Body of pancreas (tissue), 4 donors: Measurements from ENCODE around the gene ARID1B. TPM values are rescaled to one million over a fixed set of nuclear protein-coding genes. Genes with fewer than 3 reads are reported as not detected.

ENCODE experiments used
- ATAC-seq: fragments of 150-250 bp; one replicate; pipeline ENCODE4 v1.9.1; 2016
- DNase-seq, 4 donors: peaks; one replicate each; pipeline ENCODE4 v3.0.0-alpha.2; 2019
- H3K27ac ChIP-seq, 4 donors: fragments of 200-600 bp; sonication (generic); 1 replicate in 3 of 4; 2 replicates in 1 of 4; pipeline versions ENCODE4 v1.5.1 to v1.6.1; 2016 to 2019; ENCODE audit warnings: mild to moderate bottlenecking in 1 of 4, mixed read lengths in 1 of 4, moderate library complexity in 1 of 4
- H3K27me3 ChIP-seq, 2 donors: fragments of 200-600 bp; sonication (generic); one replicate each; pipeline ENCODE4 v1.6.0; 2016; ENCODE audit warnings: mild to moderate bottlenecking in 1 of 2
- H3K36me3 ChIP-seq, 2 donors: fragments of 200-600 bp; sonication (generic); replicated peaks in 1 of 2; 2 replicates each; pipeline ENCODE4 v1.5.1; 2016; ENCODE audit warnings: low read depth in 2 of 2; ENCODE audit not compliant: insufficient read depth in 1 of 2
- H3K4me1 ChIP-seq: fragments of 200-600 bp; sonication (generic); one replicate; pipeline ENCODE4 v1.6.0; 2016
- H3K4me3 ChIP-seq, 2 donors: fragments of 200-600 bp; sonication (generic); 1 replicate in 1 of 2; 2 replicates in 1 of 2; pipeline ENCODE4 v1.5.1; 2016 to 2019
- H3K9me3 ChIP-seq, 3 donors: fragments of 200-600 bp; sonication (generic); 1 replicate in 2 of 3; 2 replicates in 1 of 3; pipeline ENCODE4 v1.5.1; 2016
- POLR2A ChIP-seq, 3 donors: fragments of 450-650 bp; IDR thresholded peaks; one replicate each; pipeline ENCODE4 v1.6.1; 2016; ENCODE audit warnings: antibody characterized with exemption in 3 of 3, mild to moderate bottlenecking in 2 of 3
- WGBS, 2 donors: methylation state at CpG; one replicate each; pipeline ENCODE4 v1.1.5; 2017; 5-methylcytosine and 5-hydroxymethylcytosine counted together
- intact Hi-C: fragments of 100-400 bp; cut with DNase I; formaldehyde crosslinking; loops from one replicate; pipeline ENCODE4 v1.15.1; 2023
- total RNA-seq, 2 donors: library from RNA; depleted of rRNA; stranded (reverse); fragments of >200 nt; gene quantifications; one replicate each; pipeline ENCODE4 v1.1.0, GENCODE V29; 2016
- TF ChIP-seq, protein P1 (sequence below), 7 experiments: fragments of 450-650 bp in 4 of 7; fragments of 200-600 bp in 3 of 7; sonication (generic) in 3 of 7; IDR thresholded peaks; one replicate each; pipeline ENCODE4 v1.5.1; 2016 to 2019; ENCODE audit warnings: antibody characterized with exemption in 7 of 7

The ARID1B gene
- total RNA-seq, 2 donors from 2014 or later: 71.5 to 85.1 TPM

DNA sequence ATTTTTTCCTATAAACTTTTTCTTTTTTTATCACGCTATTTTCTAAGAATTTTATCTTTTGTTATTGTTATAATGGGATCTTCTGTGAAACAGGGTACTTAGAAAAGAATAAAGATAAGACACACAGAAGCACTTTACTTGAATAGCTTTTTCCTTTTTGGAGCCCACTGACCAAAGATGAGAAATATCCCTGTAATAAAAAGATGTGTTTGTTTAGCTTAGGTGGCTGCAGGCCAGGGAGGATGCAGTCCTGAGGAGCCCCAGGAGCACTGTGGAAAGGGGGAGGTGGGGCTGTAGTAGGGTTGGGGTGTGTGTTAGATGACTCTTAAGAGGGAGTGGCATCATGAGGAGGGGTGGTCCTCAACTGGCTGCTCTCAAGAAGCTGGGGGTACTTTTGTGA is 128.6 kb downstream of the ARID1B start:
- ATAC-seq: no peak
- H3K27me3 ChIP-seq: no peaks in the 10 kb centered on the region
- no peak overlapping the region for H3K27ac ChIP-seq
- TF ChIP-seq, protein P1, sequence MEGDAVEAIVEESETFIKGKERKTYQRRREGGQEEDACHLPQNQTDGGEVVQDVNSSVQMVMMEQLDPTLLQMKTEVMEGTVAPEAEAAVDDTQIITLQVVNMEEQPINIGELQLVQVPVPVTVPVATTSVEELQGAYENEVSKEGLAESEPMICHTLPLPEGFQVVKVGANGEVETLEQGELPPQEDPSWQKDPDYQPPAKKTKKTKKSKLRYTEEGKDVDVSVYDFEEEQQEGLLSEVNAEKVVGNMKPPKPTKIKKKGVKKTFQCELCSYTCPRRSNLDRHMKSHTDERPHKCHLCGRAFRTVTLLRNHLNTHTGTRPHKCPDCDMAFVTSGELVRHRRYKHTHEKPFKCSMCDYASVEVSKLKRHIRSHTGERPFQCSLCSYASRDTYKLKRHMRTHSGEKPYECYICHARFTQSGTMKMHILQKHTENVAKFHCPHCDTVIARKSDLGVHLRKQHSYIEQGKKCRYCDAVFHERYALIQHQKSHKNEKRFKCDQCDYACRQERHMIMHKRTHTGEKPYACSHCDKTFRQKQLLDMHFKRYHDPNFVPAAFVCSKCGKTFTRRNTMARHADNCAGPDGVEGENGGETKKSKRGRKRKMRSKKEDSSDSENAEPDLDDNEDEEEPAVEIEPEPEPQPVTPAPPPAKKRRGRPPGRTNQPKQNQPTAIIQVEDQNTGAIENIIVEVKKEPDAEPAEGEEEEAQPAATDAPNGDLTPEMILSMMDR (IDR thresholded peaks at IDR 0.05): no peak
- no peak for TF ChIP-seq POLR2A (IDR thresholded peaks at IDR 0.05)
- peaks cover 7% of the 10 kb centered on the region for H3K4me1 ChIP-seq
- no peak for DNase-seq
- 79 to 87% methylated on average over 1 of the region's 1 CpG for WGBS, 2 donors
- H3K36me3 ChIP-seq: no peaks in the 10 kb centered on the region
- no peaks in the 10 kb centered on the region for H3K9me3 ChIP-seq
- H3K4me3 ChIP-seq: no peak overlapping the region
- intact Hi-C loops: no loop called here

- intact Hi-C loops: no loop called here
- ATAC-seq (no peak), DNase-seq (no peak)
- TF ChIP-seq, protein P1 (IDR thresholded peaks at IDR 0.05): no peak
- TF ChIP-seq POLR2A (IDR thresholded peaks at IDR 0.05): no peak
- Histone ChIP-seq H3K36me3 (no peaks in the 10 kb centered on the region), H3K9me3 (no peaks in the 10 kb centered on the region), H3K4me1 (peaks cover 2% of the 10 kb centered on the region), H3K27me3 (no peaks in the 10 kb centered on the region), H3K27ac (no peak overlapping the region), H3K4me3 (no peak overlapping the region)
- 87 to 92% methylated on average over 7 of the region's 7 CpGs for WGBS, 2 donors
Measured at GRCh38 chr6:156906451-156906850, 129.3 kb downstream of the ARID1B start.

DNA sequence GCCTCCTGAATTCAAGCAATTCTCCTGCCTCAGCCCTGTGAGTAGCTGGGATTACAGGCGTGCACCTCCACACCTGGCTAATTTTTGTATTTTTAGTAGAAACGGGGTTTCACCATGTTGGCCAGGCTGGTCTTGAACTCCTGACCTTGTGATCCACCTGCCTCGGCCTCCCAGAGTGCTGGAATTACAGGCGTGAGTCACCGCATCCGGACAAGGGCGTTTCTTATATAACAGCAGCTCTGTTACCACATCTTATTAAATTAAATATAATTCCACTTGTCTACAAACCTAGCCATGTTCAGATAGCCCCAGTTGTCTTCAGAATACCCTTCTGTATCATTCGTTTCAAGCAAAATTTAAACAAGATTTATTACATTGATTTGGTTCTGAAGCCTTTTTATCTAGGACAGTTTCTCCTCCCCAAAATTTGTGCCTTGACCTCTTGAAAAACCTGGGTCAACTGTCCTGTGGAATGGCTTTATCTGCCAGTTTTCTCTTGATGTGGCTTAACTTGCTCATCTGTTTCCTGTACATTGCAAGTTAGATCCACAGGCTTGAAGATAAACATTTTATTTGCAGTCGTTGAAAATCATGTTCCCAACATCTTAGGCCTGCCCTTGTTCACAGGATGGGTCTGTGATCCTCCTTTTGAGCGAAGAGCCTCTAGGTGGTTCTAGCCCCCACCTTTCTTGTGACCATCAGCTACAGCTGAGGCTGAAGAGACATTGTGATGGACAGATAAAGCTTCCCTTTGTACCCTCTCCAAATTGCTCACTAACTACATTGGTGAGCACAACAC is 132.2 kb downstream of the ARID1B start:
- no peaks in the 10 kb centered on the region for H3K9me3 ChIP-seq
- intact Hi-C loops: no loop called here

DNA sequence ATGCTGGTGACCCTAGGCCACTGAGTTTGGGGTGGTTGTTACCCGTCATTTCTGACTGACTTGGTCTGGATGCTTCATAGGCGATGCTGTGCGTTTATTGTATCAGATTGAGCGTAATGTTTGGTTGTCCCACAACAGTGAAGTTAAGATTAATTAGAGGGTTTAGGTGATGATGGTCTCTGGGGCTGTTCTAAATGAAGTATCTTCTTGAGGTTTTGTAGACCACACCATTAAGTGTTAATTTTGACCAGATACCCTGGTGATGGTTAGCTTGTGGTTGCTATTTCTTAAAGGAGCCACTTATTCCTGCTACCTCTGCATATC is 132.8 kb downstream of the ARID1B start:
- H3K27me3 ChIP-seq: no peaks in the 10 kb centered on the region
- no peak overlapping the region for H3K4me3 ChIP-seq
- H3K27ac ChIP-seq: no peak overlapping the region
- no peak for TF ChIP-seq POLR2A (IDR thresholded peaks at IDR 0.05)
- TF ChIP-seq, protein P1 (IDR thresholded peaks at IDR 0.05): no peak
- H3K36me3 ChIP-seq: no peaks in the 10 kb centered on the region
- ATAC-seq: no peak
- H3K4me1 ChIP-seq: no peaks in the 10 kb centered on the region
- intact Hi-C loops: no loop called here
- WGBS, 2 donors: 90 to 93% methylated on average over 4 of the region's 4 CpGs
- H3K9me3 ChIP-seq: no peaks in the 10 kb centered on the region
- no peak for DNase-seq

More for the DNA sequence above, 132.2 kb downstream of the ARID1B start:
- no peaks in the 10 kb centered on the region for H3K36me3 ChIP-seq
- no peaks in the 10 kb centered on the region for H3K4me1 ChIP-seq
- H3K27ac ChIP-seq: no peak overlapping the region
- TF ChIP-seq, protein P1 (IDR thresholded peaks at IDR 0.05): no peak
- no peak for TF ChIP-seq POLR2A (IDR thresholded peaks at IDR 0.05)
- H3K27me3 ChIP-seq: no peaks in the 10 kb centered on the region
- 88 to 91% methylated on average over 10 of the region's 10 CpGs for WGBS, 2 donors
- no peak overlapping the region for H3K4me3 ChIP-seq
- ATAC-seq: no peak
- DNase-seq: no peak

DNA sequence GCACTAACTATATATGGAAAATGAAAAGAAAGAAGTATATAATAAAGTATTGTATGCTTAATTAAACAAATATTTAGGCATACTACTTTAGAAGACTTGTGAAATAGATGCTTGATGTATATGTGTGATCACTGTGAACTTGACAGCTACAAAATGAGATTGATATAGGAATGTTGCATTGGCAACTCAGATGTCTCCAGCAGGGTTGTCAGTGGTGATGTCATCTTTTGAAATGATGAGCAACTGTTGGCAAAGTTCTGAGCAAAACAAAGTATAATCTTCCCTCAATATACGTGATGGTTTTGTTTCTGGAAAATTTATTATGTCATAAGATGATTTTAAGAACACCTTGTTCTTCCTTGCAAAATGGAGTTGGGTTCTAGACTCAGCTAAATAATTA is 133.8 kb downstream of the ARID1B start:
- TF ChIP-seq, protein P1 (IDR thresholded peaks at IDR 0.05): no peak
- no peak for TF ChIP-seq POLR2A (IDR thresholded peaks at IDR 0.05)
- no peaks in the 10 kb centered on the region for H3K36me3 ChIP-seq
- intact Hi-C loops: no loop called here
- 82 to 89% methylated on average over 1 of the region's 1 CpG for WGBS, 2 donors
- H3K4me3 ChIP-seq: no peak overlapping the region
- no peak for DNase-seq
- no peak for ATAC-seq
- no peaks in the 10 kb centered on the region for H3K4me1 ChIP-seq
- no peaks in the 10 kb centered on the region for H3K27me3 ChIP-seq
- no peaks in the 10 kb centered on the region for H3K9me3 ChIP-seq
- no peak overlapping the region for H3K27ac ChIP-seq
